Stimulated activated CD8-positive, alpha-beta memory T cell treated with anti-CD3 and anti-CD28 coated beads, Interleukin-4, amount 100 ng/mL, for 1 hour (primary cell): ENCODE results near the gene MTMR10.

Experiments used
- DNase-seq, 2 donors: peaks; one replicate each; pipeline ENCODE4 v3.0.0-alpha.2; 2020; ENCODE audit warnings: low read depth in 2 of 2, low spot score in 1 of 2

MTMR10 gene

DNA sequence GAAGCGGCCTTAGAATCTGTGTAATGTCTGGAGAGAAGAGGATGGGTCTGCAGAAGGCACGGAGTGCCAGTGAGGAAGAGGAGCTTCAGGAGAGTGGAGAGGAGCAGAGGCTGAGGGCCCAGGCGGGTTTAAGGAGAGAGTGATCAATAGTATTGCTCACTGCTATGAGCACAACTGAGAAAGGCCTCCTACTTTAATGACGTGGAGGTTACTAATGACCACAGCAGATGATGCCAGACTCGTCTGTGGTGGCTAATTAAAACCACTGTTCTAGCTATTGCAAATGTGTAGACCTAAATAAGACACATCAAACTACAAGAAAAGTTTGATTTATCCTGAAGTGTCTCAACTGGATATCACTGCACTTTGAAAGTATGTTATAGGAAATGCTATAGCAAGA, 33.2 kb downstream of the MTMR10 start:
- no peak for DNase-seq

DNA sequence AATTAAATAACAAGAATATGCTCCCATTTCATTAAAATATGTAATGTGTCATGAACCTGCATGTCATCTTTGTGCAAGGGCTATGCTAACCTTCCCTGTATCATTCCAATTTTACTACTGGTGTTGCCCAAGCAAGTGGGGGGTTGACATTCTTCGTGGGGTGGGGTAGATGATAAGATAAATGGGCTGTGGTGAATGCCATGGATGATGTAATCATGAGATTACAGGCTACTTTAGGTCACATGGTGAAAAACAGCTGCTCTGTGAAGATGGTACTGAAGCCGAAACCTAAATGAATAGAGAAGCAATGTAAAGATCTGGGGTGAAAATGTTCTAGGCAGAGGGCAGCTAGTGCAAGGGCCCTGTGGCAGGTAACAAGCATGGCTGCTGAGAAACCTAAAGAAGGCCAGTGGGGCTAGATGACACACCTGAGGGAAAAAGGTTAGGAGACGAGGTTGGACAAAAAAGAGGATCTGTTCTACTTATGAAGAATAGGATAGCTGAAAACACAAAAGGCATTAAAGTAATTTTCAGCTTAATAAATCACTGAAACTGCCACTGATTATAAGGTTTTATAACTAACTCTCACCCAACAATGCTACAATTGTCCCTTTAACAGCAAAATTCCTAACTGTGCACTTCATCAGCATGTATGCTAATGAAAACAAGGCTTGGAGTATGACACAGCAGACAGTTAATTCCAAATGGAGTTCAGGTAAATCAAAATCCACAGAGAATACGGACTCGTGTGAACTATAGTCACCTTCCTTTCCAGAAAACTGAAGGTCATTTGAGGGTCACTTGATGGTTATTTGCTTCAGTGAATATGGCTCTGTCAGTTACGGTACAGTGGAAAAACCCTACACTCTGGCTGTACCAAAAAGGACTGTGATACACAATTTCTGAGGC, 35.0 kb downstream of the MTMR10 start:
- DNase-seq: no peak

DNA sequence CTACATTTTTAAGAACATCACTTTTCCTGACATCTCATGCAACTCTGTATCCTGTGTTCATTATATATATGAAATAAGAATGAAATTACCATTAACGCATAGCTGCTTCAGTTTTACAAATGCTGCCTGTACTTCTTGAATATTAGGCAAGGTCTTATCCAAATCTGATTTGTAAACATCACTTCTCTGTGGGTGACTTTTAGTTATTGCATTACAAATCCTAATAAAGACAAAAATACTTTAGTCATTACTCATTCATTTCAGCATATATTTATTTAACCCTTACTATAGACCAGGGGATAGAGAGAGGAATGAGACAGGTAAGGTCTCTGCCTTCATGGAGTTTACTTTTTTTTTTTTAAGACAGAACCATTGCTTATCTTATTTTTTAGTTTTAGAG, 36.8 kb downstream of the MTMR10 start:
- no peak for DNase-seq

DNA sequence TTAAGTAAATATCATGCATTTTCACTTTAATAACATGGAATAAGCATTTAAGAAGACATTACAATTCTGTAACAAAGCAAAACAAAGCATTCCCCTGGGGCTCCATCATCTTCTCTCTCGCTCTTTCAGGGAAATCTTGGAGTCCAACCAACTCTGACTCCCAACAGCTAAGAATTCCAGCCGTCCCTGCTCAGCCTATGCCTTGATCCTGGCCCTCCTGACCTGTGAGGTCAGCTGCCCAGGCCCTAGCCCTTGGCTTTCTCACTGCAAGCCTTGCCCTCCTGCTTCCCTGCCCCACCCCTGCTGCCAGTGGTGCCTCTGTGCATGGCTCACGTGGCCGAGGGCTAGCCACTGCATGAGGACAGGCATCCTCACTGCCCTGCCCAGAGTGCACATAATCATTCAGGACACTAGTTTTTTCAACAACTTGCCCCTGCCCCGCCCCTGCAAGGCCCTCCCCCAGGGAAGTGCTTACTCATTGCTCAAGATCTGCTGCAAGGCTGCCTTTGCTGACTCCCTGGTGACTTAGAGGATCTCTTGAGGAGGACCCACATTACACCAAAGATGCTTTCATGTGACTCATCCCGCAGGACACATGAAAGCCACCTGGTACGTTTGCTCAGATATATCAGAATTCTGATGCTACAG, 37.6 kb downstream of the MTMR10 start:
- no peak for DNase-seq

DNA sequence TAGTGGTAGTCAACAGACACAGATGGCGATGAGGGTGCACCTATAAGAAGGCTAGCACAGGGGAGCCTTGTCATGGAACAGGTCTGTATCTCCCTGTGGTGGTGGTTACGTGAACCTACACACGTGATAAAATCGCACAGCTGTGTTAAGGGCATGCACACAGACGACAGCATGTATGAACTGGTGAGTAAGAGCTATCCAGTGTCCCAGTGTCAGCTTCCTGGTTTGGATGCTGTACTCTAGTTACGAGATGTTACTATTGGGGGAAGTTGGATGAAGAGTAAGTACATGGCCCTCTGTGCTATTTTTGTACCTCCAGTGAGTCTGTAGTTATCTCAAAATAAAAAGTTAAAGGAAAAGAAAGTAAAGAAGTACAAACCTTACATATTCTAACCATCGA, 38.2 kb downstream of the MTMR10 start:
- DNase-seq: no peak

DNA sequence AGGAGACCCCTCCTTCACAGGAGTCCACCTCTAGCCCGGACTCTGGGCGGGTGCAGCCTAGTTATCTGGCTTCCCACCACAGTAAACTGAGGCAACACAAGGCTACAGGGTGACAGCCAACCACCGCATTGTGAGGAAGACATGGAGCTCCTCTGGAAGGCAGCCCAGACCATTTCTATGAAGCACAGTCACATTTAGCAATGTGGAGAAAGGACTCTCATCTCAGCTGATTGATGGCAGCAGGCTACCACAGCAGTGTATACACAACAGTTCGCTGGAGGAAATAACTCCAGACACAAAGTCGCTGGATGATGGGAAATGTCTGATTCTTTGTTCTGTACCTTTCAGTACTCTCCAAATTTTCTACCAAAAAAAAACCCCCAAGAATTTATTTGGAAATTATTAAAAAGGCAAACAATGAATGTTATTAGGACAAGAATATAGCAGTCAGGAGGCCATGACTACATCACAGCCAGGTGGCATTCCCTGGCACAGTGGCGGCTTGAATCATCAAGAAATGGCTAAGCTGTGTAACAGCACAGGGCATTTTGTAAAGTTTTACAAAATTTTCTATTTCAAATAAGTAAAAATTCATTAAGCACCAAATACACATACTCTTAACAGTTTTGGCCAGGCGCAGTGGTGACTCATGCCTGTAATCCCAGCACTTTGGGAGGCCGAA, 47.6 kb downstream of the MTMR10 start:
- no peak for DNase-seq

DNA sequence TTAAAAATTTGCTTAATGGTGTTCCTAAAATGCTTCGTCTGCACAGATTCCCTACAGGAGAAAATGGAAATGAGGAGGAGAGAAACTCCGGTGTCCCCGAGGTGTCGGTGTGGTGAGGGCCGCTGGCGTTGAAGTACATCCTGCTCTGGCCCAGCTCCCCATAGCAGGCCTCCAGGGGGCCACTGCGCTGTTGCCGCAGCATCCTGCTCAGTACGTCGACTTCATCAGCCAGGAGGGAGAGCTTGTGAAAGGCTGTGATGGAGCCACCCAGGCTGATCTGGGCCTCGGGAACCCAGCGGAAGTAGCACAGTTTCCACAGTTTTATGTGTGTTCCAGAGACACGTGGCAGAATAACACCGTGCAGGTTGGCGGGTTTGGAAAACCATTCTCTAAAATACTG, 49.9 kb downstream of the MTMR10 start:
- DNase-seq: no peak

DNA sequence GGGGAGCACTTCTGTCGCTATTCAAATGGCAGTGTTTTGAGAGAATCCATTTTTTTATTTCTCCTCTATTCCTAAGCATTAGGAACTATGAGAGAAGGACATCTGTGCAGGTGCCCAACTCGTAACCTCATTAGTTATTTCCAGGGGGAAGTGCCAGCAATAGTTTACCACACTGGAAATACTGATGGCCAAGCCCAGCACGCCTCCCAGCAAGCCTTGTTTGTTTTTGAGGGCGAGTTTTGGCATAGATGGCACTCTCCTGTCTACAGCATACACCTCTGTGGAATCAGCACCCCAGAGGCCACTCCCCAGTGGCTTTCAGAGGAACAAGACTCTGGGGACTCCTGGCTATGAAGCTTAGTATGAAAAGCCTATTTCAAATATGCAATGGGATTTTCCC, 51.1 kb downstream of the MTMR10 start:
- DNase-seq: no peak

DNA sequence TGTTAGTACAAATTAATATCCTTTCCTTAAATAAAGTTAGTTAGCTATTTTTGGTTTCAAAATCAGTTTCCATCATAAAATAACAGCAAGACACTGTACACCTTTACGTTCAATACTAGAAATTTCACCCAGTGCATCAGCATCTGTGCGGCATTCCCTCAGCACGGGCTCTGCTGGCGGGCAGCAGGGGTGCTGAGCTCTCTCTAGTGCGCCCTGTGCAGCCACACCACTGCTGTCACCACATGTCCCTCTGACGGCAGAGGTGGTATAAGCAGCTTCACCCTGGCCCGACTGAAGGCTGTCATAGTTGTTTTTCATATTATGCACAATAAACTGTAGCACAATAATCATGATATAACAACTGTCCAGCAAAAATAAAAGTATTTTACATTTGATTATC, 52.3 kb downstream of the MTMR10 start:
- no peak for DNase-seq

DNA sequence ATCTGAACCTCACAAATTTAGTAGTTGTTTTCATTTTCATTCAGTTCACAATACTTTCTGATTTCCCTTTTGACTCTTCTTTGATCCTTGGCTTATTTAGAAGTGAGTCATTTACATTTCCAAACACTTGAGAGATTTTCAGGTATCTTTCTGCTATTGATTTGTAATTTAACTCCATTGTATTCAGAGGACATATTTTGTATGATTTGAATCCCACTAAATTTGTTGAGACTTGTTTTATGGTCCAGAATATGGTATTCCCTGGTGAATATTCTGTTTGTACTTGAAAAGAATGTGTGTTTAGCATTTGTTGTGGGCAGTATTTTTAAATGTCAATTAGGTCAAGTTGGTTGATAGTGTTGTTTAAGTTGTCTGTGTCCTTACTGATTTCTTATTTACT, 58.1 kb downstream of the MTMR10 start:
- no peak for DNase-seq

DNA sequence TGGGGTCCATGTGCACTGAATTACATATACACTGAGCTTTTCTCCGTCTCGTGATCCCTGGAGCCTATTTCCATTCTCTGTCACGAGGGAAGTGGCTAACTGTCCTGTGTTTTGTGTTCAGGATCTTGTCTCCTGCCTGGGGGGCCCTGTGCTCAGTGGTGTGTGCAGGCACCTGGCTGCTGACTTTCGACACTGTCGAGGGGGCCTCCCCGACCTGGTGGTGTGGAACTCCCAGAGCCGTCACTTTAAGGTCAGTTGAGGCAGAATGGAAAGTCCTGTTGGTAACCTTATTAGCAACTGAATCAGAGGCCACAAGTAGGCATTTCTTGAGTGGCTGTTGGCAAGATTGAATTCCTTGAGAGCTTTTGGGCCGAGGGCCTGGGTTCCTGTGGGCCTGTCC, 61.0 kb downstream of the MTMR10 start:
- DNase-seq: no peak

DNA sequence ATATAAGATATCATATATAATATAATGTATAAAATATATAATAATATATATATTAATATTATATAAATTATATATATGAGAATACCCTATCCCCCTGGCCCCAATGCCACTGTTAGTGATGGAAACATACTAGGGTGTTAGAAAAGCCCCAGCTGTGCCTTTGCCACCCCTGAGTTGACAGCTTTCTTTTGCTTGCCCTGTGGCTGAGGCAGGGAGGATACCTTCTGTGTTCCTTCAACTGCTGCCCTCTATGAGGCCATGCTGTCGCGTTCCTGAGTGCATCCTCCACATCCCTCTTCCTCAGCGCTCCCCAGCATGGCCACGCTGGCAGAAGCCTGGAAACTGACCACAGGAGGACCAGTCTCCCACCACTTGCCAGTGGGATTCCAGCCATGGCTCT, 61.4 kb downstream of the MTMR10 start:
- DNase-seq: no peak

DNA sequence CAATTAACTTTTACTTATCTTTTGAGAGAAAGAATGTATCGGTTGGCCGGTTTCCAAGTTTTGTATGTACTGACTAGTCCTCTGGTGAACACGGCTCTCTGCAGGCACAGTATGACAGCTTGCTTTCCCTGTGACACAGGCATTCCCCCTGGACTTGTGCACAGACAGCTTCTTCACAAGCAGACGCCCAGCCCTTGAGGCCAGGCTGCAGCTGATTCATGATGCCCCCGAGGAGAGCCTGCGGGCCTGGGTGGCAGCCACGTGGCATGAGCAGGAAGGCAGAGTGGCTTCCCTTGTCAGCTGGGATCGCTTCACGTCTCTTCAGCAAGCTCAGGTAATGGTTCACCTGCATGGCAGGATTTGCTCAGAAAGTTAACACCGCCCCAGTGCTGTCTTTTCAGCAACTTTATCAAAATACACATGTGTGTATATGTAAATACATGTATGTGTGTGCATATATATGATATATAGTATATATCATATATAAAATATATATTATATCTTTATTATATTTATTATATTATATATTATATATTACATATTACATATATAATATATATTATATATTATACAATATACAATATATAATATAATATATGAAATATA, 62.3 kb downstream of the MTMR10 start:
- DNase-seq: no peak

DNA sequence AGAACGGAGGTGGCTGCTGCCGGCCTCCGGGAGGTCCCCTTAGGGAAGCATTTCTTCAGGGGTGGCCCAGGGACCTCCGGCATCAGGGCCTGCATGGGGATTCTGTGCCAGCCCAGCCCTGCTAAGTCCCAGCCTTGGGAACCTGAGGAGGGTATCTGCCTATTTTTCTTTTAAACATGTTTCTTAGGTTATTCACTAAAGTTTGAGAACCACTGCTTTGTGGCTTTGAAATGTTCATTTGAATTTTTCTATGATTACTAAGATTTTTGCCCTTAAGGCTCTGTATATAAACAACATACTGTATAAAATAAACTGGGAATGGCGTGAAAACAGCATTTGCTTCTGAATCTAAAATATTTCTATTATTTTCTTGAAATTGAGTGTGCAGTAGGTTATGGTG, 63.4 kb downstream of the MTMR10 start:
- DNase-seq: no peak

DNA sequence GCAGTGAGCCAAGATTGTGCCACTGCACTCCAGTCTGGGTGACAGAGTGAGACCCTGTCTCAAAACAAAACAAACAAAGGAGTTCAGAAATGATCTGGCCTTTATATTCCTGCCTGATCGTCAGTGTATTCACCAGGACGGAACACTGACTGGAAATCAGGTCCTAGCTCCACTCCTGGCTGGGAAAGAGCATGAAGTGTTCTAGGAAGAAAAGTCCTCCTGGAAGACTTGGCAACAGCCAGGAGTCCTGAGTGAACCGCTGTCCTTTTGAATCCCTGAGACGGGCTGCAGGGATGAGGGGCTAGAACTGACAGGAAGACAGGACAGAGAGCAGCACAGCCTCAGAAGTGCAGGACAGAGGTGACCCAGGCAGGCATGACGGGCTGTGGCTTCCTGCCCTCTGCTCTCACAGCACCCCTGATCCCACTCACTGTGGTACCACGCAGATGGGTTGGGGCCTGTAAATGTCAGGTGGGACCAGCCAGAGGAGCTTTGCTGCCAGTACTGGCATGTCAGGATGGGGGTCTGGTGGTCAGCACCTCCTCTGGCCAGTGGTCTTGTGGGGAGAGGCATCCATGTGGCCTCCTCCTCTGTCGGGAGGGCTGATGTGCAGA, 64.2 kb downstream of the MTMR10 start:
- DNase-seq: no peak

DNA sequence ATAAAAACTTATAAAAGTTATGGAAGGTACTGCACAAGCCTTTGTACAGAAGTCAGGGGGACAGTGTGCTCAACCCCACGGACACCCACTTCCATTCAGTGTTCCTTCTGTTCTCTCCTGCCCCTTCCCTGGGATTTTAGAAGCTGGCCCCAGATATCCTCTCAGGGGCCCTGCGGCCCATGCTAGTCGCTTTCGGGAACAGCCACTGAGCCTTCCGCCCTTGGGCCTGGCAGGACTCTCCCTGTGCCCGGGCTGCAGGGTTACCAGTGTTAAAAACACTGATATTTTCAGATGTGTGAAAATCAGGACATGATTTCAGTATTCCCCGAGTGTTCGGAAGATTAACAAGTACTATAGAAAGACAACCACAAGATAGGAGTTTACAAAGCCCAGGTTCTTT, 65.3 kb downstream of the MTMR10 start:
- no peak for DNase-seq

DNA sequence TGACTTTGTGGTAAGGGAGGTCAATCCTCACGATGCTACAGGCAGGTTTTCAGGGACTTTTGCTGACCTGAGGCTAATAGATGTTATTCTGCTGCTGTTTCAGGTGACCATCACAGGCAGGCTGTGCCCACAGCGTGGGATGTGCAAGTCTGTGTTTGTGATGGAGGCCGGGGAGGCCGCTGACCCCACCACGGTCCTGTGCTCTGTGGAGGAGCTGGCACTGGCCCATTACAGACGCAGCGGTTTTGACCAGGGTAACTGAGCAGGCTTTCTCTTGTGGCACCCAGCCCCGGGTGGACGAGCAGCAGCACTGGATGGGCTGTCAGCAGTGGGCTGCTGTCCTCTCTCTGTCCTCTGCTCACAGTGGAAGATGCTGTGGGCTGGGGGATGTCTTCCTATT, 65.7 kb downstream of the MTMR10 start:
- DNase-seq: no peak

DNA sequence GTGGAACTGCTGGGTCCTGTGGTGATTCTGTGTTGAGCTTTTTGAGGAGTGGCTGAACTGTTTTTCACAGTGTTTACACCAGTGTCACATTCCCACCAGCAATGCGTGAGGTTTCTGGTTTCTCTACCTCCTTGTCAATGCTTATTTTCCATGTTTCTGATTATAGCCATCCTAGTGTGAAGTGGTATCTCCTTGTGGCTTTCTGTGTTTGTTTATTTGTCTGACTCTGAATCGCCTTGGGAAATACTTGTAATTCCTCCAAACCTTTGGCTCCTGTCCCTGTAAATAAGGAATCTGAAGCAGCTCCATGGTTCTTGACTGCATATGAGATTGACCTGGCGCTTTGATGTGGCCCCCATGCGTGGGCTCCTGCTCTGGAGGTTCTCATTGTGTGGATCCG, 67.1 kb downstream of the MTMR10 start:
- no peak for DNase-seq

DNA sequence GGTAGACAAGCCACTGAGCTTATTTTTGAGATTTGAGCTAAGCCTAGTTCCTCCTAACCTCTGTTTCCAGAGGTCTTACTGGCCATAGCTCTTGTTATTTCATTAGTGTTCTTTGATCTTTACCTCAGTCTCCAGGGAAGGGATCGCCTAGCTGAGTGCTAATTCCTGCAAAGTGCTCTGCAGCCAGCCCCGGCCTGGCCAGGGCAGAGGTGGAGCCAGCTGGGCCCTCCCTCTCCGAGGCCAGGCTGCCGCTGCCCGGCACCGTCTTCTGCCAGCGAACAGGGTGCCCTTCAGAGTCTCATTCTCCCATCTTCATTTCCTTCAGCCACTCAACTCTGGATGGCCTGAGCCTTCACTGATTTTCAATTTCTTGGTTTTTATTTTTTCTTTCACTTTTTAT, 68.0 kb downstream of the MTMR10 start:
- no peak for DNase-seq

DNA sequence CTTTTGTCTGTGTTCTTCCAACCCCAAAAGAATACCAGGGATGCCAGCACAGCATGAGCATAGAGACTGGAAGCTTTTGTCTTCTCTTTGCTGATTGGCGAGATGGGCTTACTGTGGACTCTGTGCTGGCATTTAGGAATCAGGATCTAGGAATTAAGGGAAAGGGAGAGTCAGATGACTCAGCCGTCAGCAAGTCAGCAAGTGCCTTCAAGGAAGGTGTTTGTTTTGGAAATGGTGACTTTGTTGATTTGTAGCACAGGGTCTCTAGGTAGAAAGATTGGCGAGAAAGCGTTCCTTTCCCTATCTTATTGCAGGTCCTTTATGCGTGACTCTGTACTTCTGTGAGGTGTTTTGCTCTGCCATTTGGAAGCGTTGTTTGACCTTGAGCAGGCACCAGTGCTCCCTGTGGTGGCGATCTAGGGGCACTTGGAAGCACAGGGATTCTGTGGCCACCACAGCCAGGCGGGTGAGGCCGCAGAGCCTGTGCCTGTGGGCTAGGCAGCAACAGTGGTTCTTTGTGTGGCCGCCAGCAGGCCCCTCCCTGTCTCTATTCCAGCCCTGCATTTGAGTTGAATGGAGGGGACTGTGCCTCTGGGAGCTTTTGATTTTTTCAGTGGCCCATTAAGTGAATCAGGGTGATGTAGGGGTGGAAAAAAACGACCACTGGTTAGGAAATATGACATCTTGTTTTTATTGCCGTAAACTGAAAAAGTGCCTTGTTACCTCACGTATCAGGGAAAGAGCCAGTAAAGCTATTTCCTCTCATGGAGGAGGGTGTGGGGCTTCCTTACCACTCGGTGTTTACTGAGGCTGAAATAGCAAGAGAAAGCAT, 68.7 kb downstream of the MTMR10 start:
- DNase-seq: no peak
